ENCODE measurements around the gene SURF1. TPM values are rescaled to one million over a fixed set of nuclear protein-coding genes. Genes with fewer than 3 reads are reported as not detected.

SURF1 gene
- total RNA-seq, 4 donors from 2014 or later = 46.0 to 53.4 (median 49.8) TPM

DNA sequence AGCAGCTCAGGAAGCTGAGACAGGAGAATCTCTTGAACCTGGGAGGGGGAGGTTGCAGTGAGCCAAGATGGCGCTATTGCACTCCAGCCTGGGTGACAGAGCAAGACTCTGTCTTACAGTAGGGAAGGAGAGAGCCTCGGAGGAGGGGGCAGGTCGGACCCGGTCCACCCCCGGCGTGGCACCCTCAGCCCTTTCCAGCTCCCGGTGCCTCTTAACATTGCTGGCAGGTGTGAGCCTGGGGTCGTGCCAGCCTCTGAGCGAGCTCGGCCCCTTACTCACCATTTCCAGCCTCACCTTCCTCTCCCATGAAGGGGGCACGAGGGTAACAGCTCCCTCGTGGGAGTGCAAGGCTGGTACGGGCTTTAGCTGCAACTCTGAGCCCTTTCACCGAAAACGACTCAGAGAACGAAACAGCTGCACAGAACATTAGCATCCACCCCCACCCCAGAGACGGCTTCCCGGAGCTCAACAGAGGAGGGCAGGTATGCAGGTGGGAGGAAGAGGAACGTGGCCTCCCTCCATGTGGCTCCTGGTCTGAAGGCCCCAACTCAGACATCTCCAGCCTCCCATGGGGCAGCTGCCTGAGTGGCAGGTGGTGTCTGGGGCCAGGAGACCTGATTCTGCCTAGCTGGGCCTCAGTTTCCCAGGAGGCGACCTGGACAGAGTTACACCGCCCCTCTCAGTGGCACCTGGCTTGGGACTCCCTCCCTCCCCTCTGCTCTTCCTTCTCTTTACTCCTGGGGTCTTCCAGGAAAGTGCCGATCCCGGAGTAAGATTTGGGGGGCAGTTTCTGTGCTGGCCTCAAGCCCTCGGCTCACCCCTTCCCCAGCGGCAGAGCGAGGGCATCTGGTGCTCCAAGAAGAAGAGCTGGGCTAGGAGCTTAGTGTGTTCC is 52.8 kb downstream of the SURF1 start:
- no peaks in the 10 kb centered on the region for H3K36me3 ChIP-seq
- H3K27ac ChIP-seq = no peak overlapping the region
- H3K4me1 ChIP-seq = no peaks in the 10 kb centered on the region
- H3K27me3 ChIP-seq = peaks cover 63% of the 10 kb centered on the region
- no peaks in the 10 kb centered on the region for H3K9me3 ChIP-seq
- WGBS, 2 donors (ENCODE audit: low coverage in 1 of 2) = 40% methylated on average over 2 of the region's 26 CpGs; no CpG with 5 or more reads in 1 of the 2 donors
- no peak overlapping the region for H3K4me3 ChIP-seq
- no peak for ATAC-seq
- TF ChIP-seq POLR2A (IDR thresholded peaks at IDR 0.05) = no peak
- no peak for TF ChIP-seq POLR2AphosphoS5 (IDR thresholded peaks at IDR 0.05)
- no peak for TF ChIP-seq CTCF (IDR thresholded peaks at IDR 0.05)
- TF ChIP-seq EP300 (IDR thresholded peaks at IDR 0.05) = no peak

Small RNAs within 50 kb of the gene (small RNA-seq; reads per million reads assigned to genes)
- gene RF00019 (0 reads per million in 4 donors), gene SNORD24 (0 reads per million in 4 donors), gene SNORD36A (0 reads per million in 4 donors), gene SNORD36B (0 reads per million in 4 donors), gene SNORD36C (0 reads per million in 4 donors)

Other genes with a start within 250 kb of the SURF1 start
- 10 to 100 TPM; 44.8 to 53.0 (median 49.8) TPM for gene RALGDS, start 235.2 kb downstream of the SURF1 start, total RNA-seq
- 10 to 100 TPM; 11.3 to 18.0 (median 15.6) TPM for gene GBGT1, start 192.6 kb downstream of the SURF1 start, total RNA-seq
- not detected for gene OBP2B, start 147.2 kb downstream of the SURF1 start, total RNA-seq
- gene ABO, start 81.3 kb downstream of the SURF1 start, total RNA-seq = 1 to 10 TPM in 2 of 4 donors, under 1 TPM in 2; 0.47 to 10.0 (median 0.91) TPM
- 10 to 100 TPM; 22.5 to 36.3 (median 25.8) TPM for gene SURF6, start 20.3 kb downstream of the SURF1 start, total RNA-seq
- 10 to 100 TPM; 25.1 to 47.3 (median 37.8) TPM for gene MED22, start 8.4 kb downstream of the SURF1 start, total RNA-seq
- 1,000 to 10,000 TPM; 1,385 to 2,320 (median 1,660) TPM for gene RPL7A, start 8.3 kb downstream of the SURF1 start, total RNA-seq
- gene SURF2, start 63 bp upstream of the SURF1 start, total RNA-seq = 10 to 100 TPM; 11.2 to 16.3 (median 15.3) TPM
- 100 to 1,000 TPM in 3 of 4 donors, 10 to 100 TPM in 1; 78.1 to 139 (median 108) TPM for gene SURF4, start 19.6 kb upstream of the SURF1 start, total RNA-seq
- 1 to 10 TPM in 1 of 4 donors, under 1 TPM in 1, not detected in 2; 0.93 to 1.3 TPM for gene STKLD1, start 19.9 kb upstream of the SURF1 start, total RNA-seq
- gene REXO4, start 61.5 kb upstream of the SURF1 start, total RNA-seq = 10 to 100 TPM; 11.2 to 29.9 (median 18.1) TPM
- gene ADAMTS13, start 65.9 kb upstream of the SURF1 start, total RNA-seq = 1 to 10 TPM in 3 of 4 donors, under 1 TPM in 1; 0.94 to 2.7 (median 2.1) TPM
- 10 to 100 TPM; 15.3 to 22.3 (median 16.0) TPM for gene CACFD1, start 103.5 kb upstream of the SURF1 start, total RNA-seq
- gene SLC2A6, start 122.6 kb upstream of the SURF1 start, total RNA-seq = 10 to 100 TPM in 1 of 4 donors, 1 to 10 TPM in 3; 1.7 to 11.8 (median 5.2) TPM
- not detected for gene MYMK, start 168.5 kb upstream of the SURF1 start, total RNA-seq
- gene ADAMTSL2, start 178.2 kb upstream of the SURF1 start, total RNA-seq = 1 to 10 TPM; 2.0 to 5.8 (median 3.1) TPM

Data from gastroesophageal sphincter (tissue), 4 donors.